GM06990 (cell line): ENCODE results near the gene PTPRT.

ENCODE experiments used
- DNase-seq: peaks from one replicate; pipeline ENCODE4 v3.0.0-alpha.2; 2011; ENCODE audit not compliant: insufficient read length; ENCODE audit errors: extremely low read depth
- H3K27me3 ChIP-seq: replicated peaks from 2 replicates; pipeline ENCODE4 v1.6.0; 2011; ENCODE audit warnings: low read length; ENCODE audit not compliant: control insufficient read depth, insufficient read depth
- H3K36me3 ChIP-seq: 2 replicates; pipeline ENCODE4 v1.5.1; 2011; ENCODE audit warnings: low read length; ENCODE audit not compliant: control insufficient read depth, insufficient read depth
- H3K4me3 ChIP-seq: replicated peaks from 2 replicates; pipeline ENCODE4 v1.5.1; 2011; ENCODE audit warnings: low read depth, mild to moderate bottlenecking, control low read depth, low read length
- TF ChIP-seq, protein P1 (sequence below): IDR thresholded peaks from 2 replicates; pipeline ENCODE4 v1.5.1; 2011; ENCODE audit warnings: low read length, control low read depth, mild to moderate bottlenecking, inconsistent platforms; ENCODE audit not compliant: insufficient read depth, poor library complexity, severe bottlenecking

The PTPRT gene

DNA sequence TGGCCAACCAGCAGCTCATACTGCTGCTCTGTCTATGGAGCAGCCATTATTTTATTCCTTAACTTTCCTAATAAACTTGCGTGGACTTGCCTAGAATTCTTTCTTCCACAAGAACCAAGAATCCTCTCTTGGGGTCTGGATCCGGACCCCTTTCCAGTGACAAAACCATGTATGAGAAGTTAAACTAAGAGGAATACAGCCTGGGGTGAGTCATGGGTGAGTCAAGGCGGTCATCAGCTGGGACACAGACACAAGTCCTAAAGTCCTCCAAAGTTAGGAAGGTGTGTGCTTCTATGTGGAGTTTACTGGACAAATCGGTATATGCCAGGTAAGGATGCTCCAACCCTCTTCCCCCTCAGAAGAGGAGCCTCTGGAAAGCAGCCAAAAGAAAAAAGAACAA is 881.5 kb downstream of the PTPRT start:
- DNase-seq = no peak
- no peaks in the 10 kb centered on the region for H3K36me3 ChIP-seq
- H3K4me3 ChIP-seq = no peak overlapping the region
- no peaks in the 10 kb centered on the region for H3K27me3 ChIP-seq
- TF ChIP-seq, protein P1, sequence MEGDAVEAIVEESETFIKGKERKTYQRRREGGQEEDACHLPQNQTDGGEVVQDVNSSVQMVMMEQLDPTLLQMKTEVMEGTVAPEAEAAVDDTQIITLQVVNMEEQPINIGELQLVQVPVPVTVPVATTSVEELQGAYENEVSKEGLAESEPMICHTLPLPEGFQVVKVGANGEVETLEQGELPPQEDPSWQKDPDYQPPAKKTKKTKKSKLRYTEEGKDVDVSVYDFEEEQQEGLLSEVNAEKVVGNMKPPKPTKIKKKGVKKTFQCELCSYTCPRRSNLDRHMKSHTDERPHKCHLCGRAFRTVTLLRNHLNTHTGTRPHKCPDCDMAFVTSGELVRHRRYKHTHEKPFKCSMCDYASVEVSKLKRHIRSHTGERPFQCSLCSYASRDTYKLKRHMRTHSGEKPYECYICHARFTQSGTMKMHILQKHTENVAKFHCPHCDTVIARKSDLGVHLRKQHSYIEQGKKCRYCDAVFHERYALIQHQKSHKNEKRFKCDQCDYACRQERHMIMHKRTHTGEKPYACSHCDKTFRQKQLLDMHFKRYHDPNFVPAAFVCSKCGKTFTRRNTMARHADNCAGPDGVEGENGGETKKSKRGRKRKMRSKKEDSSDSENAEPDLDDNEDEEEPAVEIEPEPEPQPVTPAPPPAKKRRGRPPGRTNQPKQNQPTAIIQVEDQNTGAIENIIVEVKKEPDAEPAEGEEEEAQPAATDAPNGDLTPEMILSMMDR = no peak

DNA sequence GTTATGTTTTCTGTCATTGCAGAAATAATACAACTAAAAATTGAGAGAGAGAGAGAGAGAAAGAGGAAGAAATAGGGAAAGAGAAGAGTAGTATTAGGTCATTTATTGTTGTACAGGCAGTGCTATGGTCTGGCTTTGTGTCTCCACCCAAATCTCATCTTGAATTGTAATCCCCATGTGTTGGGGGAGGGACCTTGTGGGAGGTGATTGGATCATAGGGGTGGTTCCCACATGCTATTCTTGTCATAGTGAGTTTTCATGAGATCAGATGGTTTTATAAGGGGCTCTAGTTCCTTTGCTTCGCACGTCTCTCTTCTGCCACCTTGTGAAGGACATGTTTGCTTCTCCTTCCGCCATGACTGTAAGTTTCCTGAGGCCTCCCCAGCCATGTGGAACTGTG is 894.1 kb downstream of the PTPRT start:
- Histone ChIP-seq H3K4me3 (no peak overlapping the region), H3K36me3 (no peaks in the 10 kb centered on the region), H3K27me3 (no peaks in the 10 kb centered on the region)
- DNase-seq = no peak
- TF ChIP-seq, protein P1 = no peak

DNA sequence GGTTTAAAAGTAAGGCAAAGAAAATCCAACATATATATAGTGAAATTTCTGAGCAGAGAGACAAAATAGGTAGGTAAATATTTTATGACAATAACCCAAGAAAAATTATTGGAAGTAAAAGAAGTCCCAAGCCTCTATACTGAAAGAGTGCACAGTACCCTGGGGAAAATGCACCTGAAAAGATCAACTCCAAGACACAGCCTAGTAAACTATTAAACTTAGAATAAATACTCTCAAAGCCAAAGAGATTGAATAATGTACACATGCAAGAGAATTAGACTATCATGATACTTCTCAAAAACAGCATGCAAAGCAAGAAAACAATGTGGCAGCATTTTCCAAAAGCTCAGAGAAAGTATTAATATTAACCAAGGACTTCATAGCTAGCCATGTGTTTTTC is 894.7 kb downstream of the PTPRT start:
- Histone ChIP-seq H3K27me3 (no peaks in the 10 kb centered on the region), H3K36me3 (no peaks in the 10 kb centered on the region), H3K4me3 (no peak overlapping the region)
- TF ChIP-seq, protein P1 = no peak
- no peak for DNase-seq

DNA sequence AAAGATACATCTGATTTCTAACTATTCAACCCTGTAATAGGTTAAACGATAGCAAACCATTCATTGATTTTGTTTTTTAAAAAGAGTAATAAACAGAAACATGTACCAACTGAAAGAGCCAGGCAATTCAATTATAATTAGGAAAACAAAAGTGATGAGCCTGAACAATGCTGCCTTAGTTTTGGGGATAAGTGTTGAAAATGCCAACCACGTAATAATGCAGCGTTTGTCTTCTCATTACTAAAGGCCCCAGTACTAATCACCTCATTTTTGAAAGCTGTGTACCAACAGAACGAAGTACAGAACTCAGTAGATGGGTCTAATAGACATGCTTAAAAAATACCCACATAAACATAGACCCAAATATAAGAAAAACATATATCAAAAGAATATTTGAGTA is 907.9 kb downstream of the PTPRT start:
- TF ChIP-seq, protein P1 = no peak
- no peak for DNase-seq

DNA sequence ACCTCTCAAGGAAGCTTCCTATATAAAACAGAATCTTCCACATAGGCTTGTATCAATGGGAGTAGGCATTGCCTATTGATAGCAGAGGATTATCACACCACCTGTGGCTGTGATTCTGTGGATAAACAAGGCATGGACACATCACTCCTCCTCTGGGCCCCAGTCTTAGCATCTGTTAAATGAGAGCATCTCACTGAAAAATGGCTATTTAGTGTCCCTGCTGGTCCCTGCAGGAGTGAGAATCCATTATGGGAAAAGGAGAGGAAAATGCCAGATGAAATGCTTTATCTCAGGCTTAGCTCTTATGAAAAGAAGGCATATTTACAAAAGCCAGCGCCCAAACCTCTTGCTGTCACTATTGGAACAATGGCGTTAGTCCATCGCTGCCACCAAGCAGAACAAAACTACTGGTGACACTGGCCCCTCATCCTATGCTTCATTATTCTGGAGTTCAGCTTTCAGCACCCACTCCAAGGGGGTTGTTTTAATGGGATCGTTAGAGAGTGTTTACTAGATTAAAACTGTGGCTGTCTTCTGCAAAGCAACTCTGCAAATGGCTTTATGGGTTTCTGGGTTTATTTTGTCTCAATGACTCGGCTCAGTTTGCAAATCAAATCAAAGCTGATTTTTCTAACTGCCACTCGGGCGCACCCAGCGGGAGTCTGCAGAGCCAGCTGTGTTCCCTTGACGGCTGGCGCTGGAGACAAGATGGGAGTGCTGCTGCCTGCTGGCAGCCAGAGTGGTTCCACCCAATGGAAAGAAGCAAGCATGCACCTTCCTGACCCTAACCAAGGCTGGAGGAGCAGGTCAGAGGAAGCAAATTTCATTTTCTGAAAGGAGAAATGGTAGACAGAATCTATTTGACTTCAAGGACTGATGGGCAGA is 912.7 kb downstream of the PTPRT start:
- TF ChIP-seq, protein P1 = no peak
- Histone ChIP-seq H3K27me3 (no peaks in the 10 kb centered on the region), H3K36me3 (no peaks in the 10 kb centered on the region), H3K4me3 (no peak overlapping the region)
- no peak for DNase-seq

More for the DNA sequence above, 907.9 kb downstream of the PTPRT start:
- H3K27me3 ChIP-seq = no peaks in the 10 kb centered on the region
- no peaks in the 10 kb centered on the region for H3K36me3 ChIP-seq
- no peak overlapping the region for H3K4me3 ChIP-seq
